ENCODE measurements around the gene TMEM106A. TPM values are rescaled to one million over a fixed set of nuclear protein-coding genes. Genes with fewer than 3 reads are reported as not detected.

TMEM106A gene
- total and polyA plus RNA-seq, 9 of the 15 experiments (the other 6 are each of a cell fraction or from before 2014, with no cell fraction given): 0.03 to 0.29 (median 0.15) TPM

DNA sequence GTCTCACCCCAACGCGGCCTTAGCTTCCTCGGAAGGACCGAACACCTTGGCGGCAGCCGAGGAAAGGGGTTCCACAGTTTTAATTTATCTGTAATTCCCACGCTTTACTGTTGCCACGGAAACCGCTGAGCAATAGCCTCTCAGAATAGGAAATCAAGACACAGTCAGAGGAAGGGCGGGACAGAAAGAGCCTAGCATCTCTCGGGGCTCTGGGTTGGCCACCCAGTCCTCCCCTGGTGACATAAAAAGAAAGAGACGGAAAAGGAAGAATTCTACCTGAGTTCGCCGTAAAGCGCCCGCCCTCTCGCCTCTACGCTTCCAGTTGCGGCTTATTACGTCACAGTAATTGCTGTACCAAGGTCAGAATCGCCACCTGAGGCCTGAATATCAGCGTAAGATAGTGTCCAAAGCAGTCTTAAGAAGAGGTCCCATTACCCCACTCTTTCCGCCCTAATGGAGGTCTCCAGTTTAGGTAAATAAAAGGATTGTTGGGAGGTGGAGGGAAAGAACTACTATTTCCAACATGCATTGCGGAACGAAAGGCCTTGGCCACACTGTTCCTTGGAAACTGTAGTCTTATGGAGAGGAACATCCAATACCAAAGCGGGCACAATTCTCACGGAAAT is 41.4 kb upstream of the TMEM106A start (continued):
- TF ChIP-seq, protein P1, sequence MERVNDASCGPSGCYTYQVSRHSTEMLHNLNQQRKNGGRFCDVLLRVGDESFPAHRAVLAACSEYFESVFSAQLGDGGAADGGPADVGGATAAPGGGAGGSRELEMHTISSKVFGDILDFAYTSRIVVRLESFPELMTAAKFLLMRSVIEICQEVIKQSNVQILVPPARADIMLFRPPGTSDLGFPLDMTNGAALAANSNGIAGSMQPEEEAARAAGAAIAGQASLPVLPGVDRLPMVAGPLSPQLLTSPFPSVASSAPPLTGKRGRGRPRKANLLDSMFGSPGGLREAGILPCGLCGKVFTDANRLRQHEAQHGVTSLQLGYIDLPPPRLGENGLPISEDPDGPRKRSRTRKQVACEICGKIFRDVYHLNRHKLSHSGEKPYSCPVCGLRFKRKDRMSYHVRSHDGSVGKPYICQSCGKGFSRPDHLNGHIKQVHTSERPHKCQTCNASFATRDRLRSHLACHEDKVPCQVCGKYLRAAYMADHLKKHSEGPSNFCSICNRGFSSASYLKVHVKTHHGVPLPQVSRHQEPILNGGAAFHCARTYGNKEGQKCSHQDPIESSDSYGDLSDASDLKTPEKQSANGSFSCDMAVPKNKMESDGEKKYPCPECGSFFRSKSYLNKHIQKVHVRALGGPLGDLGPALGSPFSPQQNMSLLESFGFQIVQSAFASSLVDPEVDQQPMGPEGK (CRISPR knock-in tag; IDR thresholded peaks at IDR 0.05; ENCODE audit: borderline replicate concordance): no peak
- TF ChIP-seq, protein P2, sequence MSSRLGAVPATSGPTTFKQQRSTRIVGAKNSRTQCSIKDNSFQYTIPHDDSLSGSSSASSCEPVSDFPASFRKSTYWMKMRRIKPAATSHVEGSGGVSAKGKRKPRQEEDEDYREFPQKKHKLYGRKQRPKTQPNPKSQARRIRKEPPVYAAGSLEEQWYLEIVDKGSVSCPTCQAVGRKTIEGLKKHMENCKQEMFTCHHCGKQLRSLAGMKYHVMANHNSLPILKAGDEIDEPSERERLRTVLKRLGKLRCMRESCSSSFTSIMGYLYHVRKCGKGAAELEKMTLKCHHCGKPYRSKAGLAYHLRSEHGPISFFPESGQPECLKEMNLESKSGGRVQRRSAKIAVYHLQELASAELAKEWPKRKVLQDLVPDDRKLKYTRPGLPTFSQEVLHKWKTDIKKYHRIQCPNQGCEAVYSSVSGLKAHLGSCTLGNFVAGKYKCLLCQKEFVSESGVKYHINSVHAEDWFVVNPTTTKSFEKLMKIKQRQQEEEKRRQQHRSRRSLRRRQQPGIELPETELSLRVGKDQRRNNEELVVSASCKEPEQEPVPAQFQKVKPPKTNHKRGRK (tag; IDR thresholded peaks at IDR 0.05): no peak
- TF ChIP-seq, protein P3, sequence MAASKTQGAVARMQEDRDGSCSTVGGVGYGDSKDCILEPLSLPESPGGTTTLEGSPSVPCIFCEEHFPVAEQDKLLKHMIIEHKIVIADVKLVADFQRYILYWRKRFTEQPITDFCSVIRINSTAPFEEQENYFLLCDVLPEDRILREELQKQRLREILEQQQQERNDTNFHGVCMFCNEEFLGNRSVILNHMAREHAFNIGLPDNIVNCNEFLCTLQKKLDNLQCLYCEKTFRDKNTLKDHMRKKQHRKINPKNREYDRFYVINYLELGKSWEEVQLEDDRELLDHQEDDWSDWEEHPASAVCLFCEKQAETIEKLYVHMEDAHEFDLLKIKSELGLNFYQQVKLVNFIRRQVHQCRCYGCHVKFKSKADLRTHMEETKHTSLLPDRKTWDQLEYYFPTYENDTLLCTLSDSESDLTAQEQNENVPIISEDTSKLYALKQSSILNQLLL (CRISPR knock-in tag; IDR thresholded peaks at IDR 0.05; ENCODE audit: borderline replicate concordance): no peak
- TF ChIP-seq NCOA4 (IDR thresholded peaks at IDR 0.05; ENCODE audit: partially characterized antibody): no peak
- TF ChIP-seq GATA2 (CRISPR knock-in tag; IDR thresholded peaks at IDR 0.05): no peak
- no peak for TF ChIP-seq ZNF212 (CRISPR knock-in tag; IDR thresholded peaks at IDR 0.05)
- peak; percentile 90 for TF ChIP-seq CEBPB (tag; IDR thresholded peaks at IDR 0.05)
- TF ChIP-seq, protein P4, sequence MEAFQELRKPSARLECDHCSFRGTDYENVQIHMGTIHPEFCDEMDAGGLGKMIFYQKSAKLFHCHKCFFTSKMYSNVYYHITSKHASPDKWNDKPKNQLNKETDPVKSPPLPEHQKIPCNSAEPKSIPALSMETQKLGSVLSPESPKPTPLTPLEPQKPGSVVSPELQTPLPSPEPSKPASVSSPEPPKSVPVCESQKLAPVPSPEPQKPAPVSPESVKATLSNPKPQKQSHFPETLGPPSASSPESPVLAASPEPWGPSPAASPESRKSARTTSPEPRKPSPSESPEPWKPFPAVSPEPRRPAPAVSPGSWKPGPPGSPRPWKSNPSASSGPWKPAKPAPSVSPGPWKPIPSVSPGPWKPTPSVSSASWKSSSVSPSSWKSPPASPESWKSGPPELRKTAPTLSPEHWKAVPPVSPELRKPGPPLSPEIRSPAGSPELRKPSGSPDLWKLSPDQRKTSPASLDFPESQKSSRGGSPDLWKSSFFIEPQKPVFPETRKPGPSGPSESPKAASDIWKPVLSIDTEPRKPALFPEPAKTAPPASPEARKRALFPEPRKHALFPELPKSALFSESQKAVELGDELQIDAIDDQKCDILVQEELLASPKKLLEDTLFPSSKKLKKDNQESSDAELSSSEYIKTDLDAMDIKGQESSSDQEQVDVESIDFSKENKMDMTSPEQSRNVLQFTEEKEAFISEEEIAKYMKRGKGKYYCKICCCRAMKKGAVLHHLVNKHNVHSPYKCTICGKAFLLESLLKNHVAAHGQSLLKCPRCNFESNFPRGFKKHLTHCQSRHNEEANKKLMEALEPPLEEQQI (IDR thresholded peaks at IDR 0.05): 0 out of 2 replicates have a peak, but pooled peaks have one; percentile 50
- TF ChIP-seq, protein P5, sequence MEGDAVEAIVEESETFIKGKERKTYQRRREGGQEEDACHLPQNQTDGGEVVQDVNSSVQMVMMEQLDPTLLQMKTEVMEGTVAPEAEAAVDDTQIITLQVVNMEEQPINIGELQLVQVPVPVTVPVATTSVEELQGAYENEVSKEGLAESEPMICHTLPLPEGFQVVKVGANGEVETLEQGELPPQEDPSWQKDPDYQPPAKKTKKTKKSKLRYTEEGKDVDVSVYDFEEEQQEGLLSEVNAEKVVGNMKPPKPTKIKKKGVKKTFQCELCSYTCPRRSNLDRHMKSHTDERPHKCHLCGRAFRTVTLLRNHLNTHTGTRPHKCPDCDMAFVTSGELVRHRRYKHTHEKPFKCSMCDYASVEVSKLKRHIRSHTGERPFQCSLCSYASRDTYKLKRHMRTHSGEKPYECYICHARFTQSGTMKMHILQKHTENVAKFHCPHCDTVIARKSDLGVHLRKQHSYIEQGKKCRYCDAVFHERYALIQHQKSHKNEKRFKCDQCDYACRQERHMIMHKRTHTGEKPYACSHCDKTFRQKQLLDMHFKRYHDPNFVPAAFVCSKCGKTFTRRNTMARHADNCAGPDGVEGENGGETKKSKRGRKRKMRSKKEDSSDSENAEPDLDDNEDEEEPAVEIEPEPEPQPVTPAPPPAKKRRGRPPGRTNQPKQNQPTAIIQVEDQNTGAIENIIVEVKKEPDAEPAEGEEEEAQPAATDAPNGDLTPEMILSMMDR (IDR thresholded peaks at IDR 0.05 in 2 of 3, conservative IDR thresholded peaks at IDR 0.05 in 1 of 3; ENCODE audit: insufficient read depth in 2 of 3, low read depth in 1 of 3, low read length in 3 of 3): no peak
- no peak for TF ChIP-seq ZNF75A (CRISPR knock-in tag; IDR thresholded peaks at IDR 0.05)
- no peak for TF ChIP-seq CHCHD3 (CRISPR knock-in tag; IDR thresholded peaks at IDR 0.05)
- peak; percentile 23; the same call in 1 of the 2 replicates for TF ChIP-seq TOE1 (IDR thresholded peaks at IDR 0.05; ENCODE audit: borderline replicate concordance)
- no peak for TF ChIP-seq TOE1 (CRISPR knock-in tag; IDR thresholded peaks at IDR 0.05; ENCODE audit: borderline replicate concordance, low read depth)
- TF ChIP-seq, protein P6, sequence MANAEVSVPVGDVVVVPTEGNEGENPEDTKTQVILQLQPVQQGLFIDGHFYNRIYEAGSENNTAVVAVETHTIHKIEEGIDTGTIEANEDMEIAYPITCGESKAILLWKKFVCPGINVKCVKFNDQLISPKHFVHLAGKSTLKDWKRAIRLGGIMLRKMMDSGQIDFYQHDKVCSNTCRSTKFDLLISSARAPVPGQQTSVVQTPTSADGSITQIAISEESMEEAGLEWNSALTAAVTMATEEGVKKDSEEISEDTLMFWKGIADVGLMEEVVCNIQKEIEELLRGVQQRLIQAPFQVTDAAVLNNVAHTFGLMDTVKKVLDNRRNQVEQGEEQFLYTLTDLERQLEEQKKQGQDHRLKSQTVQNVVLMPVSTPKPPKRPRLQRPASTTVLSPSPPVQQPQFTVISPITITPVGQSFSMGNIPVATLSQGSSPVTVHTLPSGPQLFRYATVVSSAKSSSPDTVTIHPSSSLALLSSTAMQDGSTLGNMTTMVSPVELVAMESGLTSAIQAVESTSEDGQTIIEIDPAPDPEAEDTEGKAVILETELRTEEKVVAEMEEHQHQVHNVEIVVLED (CRISPR knock-in tag; IDR thresholded peaks at IDR 0.05): peak; percentile 12; the same call in 1 of the 2 replicates

Measured in K562 (cell line).